K562 (cell line): Measurements from ENCODE around the gene GATA2. TPM values are rescaled to one million over a fixed set of nuclear protein-coding genes. Genes with fewer than 3 reads are reported as not detected.

Source experiments
- FOSL1 ChIP-seq: fragments of 200-800 bp; sonication (Bioruptor generic); conservative IDR thresholded peaks from 2 replicates; pipeline ENCODE4 v1.6.1; 2016; ENCODE audit warnings: missing genetic modification characterization, missing compliant biosample characterization
- FOXK2 ChIP-seq, 2 experiments: fragments of 450-650 bp; IDR thresholded peaks in 1 of 2; conservative IDR thresholded peaks in 1 of 2; 2 replicates each; pipeline ENCODE4 v1.6.1; 2016; ENCODE audit warnings: low read depth in 2 of 2, mild to moderate bottlenecking in 1 of 2
- MAFG ChIP-seq: fragments of 450-650 bp; conservative IDR thresholded peaks from 2 replicates; pipeline ENCODE4 v1.6.1; 2016; ENCODE audit warnings: missing genetic modification characterization, missing compliant biosample characterization
- NCOR1 ChIP-seq: fragments of 450-650 bp; IDR thresholded peaks from 2 replicates; pipeline ENCODE4 v1.6.1; 2016; ENCODE audit warnings: mild to moderate bottlenecking, moderate library complexity
- POLR2A ChIP-seq: fragments of 450-650 bp; conservative IDR thresholded peaks from 2 replicates; pipeline ENCODE4 v1.6.1; 2016
- TEAD4 ChIP-seq, 2 experiments: sonication (generic) in 1 of 2; formaldehyde crosslinking in 1 of 2; IDR thresholded peaks; 2 replicates each; pipeline versions ENCODE4 v1.6.1 to v1.8.0; 2012 to 2022; ENCODE audit warnings: borderline replicate concordance in 1 of 2, inconsistent platforms in 1 of 2, low read length in 1 of 2, mild to moderate bottlenecking in 1 of 2, missing genetic modification reagents in 1 of 2
- THRAP3 ChIP-seq: fragments of 450-650 bp; IDR thresholded peaks from 2 replicates; pipeline ENCODE4 v1.6.1; 2016; ENCODE audit warnings: mild to moderate bottlenecking, inconsistent platforms, borderline replicate concordance
- ZBTB33 ChIP-seq: sonication (generic); formaldehyde crosslinking; IDR thresholded peaks from 2 replicates; pipeline ENCODE4 v1.8.1; 2023; ENCODE audit warnings: mild to moderate bottlenecking, missing genetic modification reagents
- ZNF518B ChIP-seq: fragments of 250-450 bp; sonication (Bioruptor Pico); IDR thresholded peaks from 2 replicates; pipeline ENCODE4 v1.5.0; 2021; ENCODE audit warnings: mild to moderate bottlenecking, moderate library complexity
- polyA plus RNA-seq, 8 experiments: library from polyadenylated mRNA; depleted of rRNA in 4 of 8; stranded (reverse) in 5 of 8; unstranded in 3 of 8; fragments of >200 nt; fragmentation: Nextera tagmentation in 2 of 8; fragmentation: Illumina TruSeq in 1 of 8; extraction: Ambion mirVana in 2 of 8; extraction: Trizol in 1 of 8; gene quantifications; 2 replicates each; pipeline versions ENCODE4 v1.2.1 to v1.2.3, GENCODE V29; 2011 to 2014; ENCODE audit warnings: inconsistent platforms in 1 of 8, missing spikeins in 1 of 8
- total RNA-seq, 7 experiments: library from RNA; depleted of rRNA in 6 of 7; stranded (reverse); fragments of >200 nt in 6 of 7; fragmentation: Illumina TruSeq in 2 of 7; extraction: Trizol in 2 of 7; gene quantifications; 2 replicates each; pipeline versions ENCODE4 v1.2.1 to v1.2.3, GENCODE V29; 2011 to 2021; ENCODE audit warnings: low replicate concordance in 1 of 7

GATA2 gene
- total and polyA plus RNA-seq, 9 of the 15 experiments (the other 6 are each of a cell fraction or from before 2014, with no cell fraction given) = 8.5 to 218 (median 50.8) TPM

- TF ChIP-seq ZBTB33 (CRISPR knock-in tag) (peak; percentile 25; the same call in 1 of the 2 replicates), ZNF518B (peak; percentile 63; the same call in 1 of the 2 replicates), POLR2A (peak; percentile 78), THRAP3 (no peak), NCOR1 (peak; percentile 28; the same call in 1 of the 2 replicates), MAFG (tag) (no peak), FOSL1 (tag) (0 out of 2 replicates have a peak, but pooled peaks have one; percentile 25), FOXK2 (conservative IDR thresholded peaks at IDR 0.05 in 1 of 2, IDR thresholded peaks at IDR 0.05 in 1 of 2; ENCODE audit: low read depth in 2 of 2) (no peak), TEAD4 (IDR thresholded peaks at IDR 0.05; ENCODE audit: low read length) (peak; percentile 18; the same call in 1 of the 2 replicates), TEAD4 (CRISPR knock-in tag; IDR thresholded peaks at IDR 0.05; ENCODE audit: borderline replicate concordance) (no peak)
These were observed 14.2 kb downstream of the GATA2 start (continued) for GRCh38 chr3:128478576-128479506.
